Measurements from ENCODE around the gene ZNF575.
"Not testable (repeated sequence)": the region's sequence is repeated elsewhere in the genome, so short reads cannot be mapped to it uniquely, and the experiment has no call there.

The ZNF575 gene

DNA sequence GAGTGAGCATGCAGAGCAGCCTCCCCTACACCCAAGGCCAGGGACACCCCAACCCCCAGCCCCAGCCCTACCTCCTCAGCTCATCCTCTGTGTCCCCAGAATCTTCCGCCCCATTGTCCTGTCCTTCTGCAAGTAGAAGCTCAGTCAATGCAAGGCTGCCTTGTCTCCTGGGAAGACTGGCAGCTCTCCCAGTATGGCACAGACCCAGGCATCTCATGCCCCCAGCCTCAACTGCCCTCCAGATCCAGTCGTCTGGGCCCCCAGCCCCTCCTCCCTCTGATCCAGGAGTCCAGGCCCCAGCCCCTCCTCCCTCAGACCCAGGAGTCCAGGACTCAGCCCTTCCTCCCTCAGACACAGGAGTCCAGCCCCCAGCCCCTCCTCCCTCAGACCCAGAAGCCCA is 13.0 kb downstream of the ZNF575 start:
- no peak for DNase-seq

DNA sequence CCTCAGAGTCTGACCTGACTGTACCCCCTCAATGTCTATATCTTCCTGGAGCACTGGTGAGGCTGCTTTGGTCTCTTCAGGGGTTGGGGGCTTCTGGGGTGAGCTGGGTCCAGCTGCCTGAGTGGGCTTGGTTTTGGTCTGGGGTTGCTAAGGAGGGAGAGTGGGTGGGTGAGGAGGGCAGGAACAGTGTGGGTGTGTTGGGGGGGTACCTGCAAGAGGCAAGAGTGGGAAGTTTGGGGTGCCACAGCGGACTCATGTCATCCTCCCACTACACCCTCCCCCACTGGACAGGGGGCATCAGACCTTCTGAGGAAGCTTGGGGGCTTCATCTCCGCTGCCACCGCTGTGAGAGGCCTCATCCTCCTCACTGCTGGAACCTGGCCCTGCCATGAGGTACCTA is 13.6 kb downstream of the ZNF575 start:
- DNase-seq: no peak

DNA sequence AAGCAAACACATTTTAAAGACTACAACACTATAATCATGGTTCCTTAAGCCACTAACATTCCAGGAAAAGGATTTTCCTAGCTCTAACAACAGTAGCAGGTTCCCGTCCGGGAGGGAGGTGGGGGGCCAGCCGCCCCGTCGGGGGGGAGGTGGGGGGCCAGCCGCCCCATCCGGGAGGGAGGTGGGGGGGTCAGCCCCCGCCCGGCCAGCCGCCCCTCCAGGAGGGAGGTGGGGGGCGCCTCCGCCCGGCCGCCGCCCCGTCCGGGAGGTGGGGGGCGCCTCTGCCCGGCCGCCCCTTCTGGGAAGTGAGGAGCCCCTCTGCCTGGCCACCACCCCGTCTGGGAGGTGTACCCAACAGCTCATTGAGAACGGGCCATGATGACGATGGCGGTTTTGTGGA is 14.9 kb downstream of the ZNF575 start:
- DNase-seq: not testable (repeated sequence)

DNA sequence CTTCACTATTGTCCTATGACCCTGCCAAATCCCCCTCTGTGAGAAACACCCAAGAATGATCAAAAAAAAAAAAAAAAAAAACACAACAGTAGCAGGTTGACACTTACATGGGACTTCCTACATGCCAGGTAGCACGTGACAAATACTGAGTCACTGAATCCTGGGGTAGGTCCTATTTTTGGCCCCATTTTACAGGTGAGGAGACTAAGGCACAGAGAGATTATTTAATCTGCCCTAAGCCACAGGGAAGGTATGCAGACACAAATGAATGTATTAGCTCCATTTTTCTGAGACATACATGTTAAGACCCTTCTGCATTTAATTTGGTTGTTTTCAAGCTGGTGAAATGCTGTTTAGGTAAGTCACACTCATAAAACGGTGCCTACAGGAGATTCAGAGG is 15.7 kb downstream of the ZNF575 start:
- no peak for DNase-seq

DNA sequence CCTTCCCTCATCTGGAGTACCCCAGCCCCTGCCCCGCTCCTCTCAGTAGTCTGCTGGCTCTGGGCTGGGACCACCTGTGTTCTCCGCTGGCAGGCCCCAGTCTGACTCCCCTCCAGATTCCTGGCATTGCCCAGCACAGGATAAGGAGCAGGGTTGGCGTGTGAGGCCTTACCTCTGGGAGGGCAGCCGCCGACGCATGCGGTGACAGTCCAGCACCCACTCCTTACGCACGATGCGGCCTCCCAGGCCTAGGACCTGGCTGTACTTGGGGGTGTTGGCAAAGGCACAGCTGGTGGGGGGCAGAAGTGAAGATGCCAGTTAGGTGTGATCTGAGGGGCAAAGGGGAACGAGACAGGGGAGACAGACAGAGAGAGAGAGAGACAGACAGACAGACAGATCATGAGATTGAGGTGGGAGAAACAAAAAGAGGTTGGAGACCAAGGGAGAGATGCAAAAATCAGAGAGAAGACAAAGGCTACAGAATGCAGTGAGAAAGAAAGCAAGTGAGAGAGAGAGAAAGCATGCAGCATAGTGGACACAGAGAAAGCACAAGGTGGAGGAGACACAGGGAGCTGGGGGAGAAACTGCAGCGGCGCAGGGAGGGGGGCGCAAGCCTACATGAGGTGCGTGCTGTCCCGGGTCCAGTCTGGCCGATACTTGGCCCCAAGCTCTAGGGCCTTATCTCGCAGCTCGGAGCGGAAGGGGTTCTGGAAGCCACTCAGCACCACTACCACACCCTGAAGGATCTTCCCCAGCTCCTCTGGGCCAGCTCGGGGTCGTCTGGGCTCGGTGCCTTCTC is 18.6 kb downstream of the ZNF575 start:
- no peak for DNase-seq

DNA sequence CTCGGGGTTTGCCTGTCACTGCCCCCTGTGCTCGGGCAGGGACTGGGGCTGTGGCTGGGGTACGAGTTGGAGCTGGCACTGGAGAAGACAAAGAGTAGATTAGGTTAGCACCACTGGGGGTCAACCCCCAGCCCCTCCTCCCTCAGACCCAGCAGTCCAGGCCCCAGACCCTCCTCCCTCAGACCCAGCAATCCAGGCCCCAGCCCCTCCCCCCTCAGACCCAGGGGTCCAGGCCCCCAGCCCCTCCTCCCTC is 19.1 kb downstream of the ZNF575 start:
- no peak for DNase-seq

DNA sequence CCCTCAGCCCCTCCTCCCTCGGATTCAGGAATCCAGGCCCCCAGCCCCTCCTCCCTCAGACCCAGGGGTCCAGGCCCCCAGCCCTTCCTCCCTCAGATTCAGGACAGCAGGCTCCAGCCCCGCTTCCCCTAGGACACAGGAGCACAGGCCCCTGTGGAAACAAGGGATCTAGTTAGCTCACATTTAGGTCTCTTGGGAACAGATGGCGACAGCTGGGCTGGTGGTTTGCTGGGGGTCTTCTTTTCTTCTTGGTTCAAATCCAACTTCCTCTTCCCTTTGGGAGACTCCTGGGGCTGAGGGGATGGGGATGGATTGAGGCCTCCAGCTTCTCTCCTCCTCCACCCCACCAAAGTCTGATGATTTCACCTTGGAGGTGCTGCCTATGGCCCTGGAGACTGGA is 19.6 kb downstream of the ZNF575 start:
- DNase-seq: no peak

DNA sequence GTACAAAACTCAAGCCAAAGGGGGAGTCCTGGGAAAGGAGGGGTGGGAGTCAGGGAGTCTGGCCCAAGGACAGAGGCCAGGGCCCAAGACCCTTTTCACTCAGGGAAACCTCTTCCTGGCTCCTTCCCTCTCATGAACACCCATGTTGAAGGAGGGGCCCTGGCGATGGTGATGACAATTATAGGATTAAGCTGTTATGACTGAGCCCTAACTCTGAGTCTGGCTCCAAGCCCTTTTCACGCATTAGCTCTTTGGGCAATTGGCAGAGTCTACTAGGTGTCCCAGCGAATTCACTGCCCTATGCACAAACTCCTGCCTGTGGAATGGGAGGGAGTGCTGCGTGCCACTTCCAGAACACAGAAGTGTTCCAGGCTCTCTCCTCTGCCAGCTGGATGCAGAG is 20.7 kb downstream of the ZNF575 start:
- DNase-seq: no peak

DNA sequence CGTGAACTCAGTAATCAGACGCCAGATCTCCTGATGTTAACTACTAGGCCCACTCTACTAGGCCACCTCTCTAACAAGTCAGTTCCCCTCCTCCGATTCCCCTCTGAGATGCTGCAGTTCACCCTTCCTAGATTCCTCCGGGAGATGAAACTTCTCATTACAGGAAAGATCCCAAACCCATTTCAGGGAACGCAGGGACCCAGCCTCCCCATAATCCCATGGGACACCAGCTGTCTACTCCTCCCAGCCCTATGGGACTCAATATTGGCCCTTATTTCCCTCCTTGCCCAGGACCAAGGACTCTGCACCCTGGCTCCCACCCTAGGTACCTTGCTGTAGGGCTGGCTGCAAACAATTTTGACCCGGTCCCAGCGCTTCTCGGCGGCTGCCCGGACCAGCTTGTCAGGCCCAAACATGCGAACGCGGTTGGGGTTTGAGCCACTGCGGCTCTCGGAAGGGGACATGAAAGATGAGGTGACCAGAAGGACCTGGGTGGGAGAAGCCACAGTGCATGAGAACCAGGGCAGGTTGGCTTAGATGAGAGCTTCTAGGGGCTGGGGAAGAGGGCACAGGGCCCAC is 21.4 kb downstream of the ZNF575 start:
- no peak for DNase-seq

DNA sequence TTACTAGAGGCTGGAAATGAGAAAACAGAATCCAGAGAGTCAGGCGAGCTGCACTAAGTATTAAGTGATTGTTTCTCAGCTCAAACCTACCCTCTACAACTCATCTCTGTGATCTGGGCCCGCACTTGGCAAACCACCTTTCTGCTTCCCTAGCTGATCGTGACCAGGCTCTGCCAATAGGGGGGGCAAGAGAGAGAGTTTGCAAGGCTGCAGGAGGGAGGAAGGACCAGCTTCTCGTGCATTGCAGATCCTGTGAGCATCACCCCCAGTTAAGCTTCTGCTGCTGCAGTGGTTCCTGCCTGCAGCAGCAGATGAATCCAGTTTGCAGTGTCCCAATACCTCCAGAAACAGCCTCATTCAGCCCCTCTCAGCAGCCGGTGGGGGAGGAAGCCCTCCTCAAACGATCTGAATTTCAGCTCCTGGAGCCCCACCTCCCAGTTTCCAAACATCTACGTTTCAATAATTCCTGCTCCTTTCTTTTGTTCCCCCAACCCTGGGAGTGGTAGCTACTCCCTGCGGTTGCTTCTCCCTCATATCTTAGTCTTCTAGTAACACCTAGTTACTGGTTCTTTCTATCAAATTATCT is 22.3 kb downstream of the ZNF575 start:
- DNase-seq: peak; percentile 83 to 86

DNA sequence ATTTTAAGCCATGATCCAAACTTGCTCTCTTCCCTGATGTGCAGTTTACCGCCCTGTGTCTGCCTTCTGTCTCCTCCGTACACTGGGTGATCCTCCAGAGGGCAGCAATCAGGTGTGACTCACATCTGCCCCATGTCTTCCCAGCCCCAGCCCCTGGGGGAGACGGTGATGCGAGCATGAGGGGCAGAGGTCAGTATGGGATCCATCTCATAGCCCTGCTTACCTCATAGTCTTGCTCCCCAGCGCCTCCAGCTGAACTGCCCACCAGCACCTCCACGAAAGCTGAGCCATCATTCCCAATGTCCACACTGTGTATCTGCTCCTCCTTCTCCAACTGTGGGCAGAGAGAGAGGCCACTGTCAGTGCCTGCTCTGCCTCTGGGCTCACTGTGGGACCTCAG is 27.7 kb downstream of the ZNF575 start:
- DNase-seq: no peak

DNA sequence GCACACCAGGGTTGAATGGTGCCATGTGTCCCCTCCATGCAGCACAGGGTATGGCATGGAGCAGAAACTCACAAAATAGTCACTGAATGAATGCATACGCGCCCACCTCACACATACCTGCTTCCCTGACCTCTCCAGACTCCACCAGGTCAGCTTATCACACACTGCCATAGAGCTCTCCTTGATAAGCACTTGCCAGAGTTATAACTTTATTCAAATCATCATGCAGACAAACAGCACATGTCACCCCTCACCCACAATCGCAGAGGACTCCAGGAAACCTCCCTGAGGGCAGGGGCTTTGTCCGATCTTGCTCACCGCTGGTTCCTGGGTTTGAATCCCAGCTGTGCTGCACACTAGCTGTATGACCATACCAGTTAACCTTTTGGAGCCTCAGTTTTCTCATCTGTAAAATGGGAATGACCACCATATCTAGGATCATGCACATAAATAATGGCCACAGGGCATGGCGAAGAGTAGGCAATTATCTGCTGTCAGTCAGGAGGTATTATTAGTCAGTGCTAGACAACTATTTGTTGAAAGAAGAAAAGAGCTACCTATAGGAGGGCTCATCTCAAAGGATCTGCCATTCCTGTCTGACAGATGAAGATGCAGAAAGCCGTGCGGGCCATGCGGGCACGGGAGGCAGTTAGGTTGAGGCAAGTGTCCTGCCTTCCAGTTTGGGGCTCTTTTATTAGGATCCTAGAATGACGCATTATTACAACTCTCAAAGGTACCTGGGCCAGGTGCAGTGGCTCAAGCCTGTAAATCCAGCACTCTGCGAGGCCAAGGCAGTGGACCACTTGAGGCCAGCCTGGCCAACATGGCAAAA is 28.4 kb downstream of the ZNF575 start:
- DNase-seq: no peak

DNA sequence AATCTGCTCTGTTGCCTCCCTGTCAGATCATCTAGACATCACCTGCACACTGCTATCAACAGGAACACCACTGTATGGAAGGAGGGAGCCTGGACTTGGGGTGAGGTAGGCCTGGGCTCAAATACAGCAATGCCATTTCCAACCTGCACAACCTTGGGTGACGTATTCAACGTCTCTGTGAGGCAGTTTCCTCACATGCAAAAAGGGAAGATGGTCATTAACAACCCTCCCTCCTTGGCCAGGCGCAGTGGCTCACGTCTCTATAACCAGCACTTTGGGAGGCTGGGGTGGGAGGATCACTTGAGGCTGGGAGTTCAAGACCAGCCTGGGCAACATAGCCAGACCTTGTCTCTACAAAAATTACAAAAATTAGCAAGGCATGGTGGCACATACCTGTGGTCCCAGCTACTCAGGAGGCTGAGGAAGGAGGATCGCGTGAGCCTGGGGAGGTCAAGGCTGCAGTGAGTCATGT is 29.3 kb downstream of the ZNF575 start:
- no peak for DNase-seq

DNA sequence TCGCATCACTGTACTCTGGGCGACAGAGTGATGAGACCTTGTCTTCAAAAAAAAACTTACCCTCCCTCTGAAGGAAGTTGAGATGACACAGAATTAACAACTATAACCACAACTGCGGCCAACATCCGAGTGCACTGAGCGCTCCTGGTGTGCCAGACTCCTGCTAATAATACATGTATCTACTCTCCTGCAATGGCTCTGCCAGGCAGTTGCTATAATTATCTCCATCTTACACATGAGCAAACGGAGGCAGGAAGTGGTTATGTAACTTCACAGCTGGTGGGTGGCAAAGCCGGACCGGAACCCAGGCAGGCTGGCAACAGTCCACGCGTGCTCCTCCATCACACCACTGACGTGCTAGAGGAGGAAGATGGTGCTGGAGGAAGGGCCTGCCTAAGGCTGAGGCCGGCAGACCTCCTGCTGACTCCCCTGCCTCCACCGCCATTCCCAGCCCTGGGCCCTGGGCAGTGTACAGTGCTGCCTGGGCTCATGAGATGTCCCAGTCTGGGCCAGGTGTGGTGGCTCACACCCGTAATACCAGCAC is 29.8 kb downstream of the ZNF575 start:
- peak; percentile 64 to 68 for DNase-seq

DNA sequence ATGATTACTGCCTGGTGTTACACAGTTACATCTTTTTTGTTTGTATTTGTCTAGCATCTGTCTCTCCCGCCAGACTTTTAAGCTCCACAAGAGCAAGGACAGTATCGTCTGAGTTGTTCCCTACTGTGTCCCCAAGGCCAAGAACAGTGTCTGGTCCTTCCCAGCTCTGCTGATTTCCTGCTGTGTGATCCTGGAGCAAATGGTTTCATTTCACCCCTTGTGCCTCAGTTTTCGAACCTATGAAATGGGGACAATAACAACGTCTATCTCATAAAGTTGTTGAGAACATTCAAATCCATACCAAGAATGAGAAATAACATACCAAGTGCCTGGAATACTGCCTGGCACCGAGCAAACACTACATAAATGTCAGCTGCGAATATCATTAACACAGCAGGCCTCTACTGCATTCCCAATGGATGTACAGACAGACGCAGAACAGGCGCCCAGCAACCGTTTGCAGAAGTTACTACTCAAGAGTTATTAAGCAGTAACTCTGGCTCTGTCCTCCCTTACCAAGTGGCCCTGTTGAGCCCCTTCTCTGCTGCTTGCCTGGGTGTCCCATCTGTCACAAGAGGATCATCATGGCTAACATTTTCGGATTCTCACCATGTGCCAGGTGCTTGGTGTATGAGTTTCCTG is 30.9 kb downstream of the ZNF575 start:
- DNase-seq: no peak

DNA sequence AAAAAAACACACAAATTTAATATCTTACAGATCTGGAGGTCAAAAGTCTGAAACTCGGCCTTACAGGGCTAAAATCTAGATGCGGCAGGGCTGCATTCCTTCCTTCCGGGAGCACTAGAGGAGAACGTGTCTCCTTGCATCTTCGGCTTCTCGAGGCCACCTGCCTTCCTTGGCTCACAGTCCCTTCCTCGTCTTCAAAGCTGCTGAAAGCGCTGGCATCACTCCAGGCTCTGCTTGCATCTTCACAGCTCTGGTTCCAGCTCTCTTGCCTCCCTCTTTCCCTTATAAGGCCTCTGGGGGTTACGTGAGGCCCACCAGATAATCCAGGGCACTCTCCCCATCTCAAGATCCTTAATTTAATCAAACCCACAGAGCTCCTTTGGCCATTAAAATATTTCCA is 31.8 kb downstream of the ZNF575 start:
- DNase-seq: no peak

DNA sequence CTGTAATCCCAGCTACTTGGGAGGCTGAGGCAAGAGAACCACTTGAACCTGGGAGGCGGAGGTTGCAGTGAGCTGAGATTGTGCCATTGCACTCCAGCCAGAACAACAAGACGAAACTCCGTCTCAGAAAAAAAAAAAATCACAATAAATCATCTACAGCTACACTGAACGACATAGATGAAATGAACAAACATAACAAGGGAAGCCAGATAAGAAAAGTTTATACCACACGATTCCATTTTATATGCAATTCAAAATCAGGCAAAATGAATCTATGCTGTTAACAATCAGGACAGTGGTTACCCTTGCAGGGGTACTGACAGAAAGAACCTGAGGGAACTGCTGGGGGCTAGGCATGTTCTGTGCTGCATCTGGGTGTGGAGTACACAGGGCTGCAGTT is 36.7 kb downstream of the ZNF575 start:
- no peak for DNase-seq

DNA sequence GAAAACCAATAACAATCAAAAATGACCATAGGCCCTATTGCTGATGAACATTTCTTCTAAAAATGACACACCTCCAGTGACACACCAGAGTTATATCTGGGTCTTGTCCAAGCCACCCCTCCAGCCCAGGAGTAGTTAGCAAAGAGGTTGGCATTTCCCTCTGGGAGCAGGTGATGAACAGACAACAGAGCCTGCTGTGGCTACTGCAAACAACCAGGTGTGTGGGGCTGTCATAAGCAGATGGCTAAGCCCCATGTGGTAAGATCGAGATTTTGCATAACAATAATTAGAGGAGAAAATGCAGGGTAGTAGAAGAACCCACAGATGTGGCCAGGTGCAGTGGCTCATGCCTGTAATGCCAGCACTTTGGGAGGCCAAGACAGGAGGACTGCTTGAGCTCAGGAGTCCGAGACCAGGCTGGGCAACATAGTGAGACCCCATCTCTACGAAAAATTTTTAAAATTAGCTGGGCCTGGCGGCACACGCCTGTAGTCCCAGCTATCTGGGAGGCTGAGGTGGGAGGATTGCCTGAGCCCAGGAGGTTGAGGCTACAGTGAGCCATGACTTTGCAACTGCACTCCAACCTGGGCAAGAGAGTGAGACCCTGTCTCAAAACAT is 37.3 kb downstream of the ZNF575 start:
- no peak for DNase-seq

DNA sequence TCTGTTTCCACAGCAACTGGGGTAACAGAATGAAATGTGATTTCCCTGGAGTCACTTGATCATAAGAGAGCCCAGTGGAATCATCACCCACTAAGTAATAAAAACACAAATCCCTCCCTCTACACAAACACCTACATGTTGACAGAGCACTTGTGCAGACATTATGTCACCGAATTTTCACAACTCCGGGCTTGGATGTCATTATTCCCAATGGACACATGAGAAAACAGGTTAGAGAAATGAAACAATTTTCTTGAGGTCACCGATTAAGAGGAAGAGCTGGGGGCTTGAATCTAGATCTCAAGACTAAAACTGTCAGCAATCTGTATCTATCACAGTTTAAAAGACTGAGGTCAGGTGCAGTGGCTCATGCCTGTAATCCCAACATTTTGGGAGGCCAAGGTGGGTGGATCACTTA is 39.2 kb downstream of the ZNF575 start:
- no peak for DNase-seq

DNA sequence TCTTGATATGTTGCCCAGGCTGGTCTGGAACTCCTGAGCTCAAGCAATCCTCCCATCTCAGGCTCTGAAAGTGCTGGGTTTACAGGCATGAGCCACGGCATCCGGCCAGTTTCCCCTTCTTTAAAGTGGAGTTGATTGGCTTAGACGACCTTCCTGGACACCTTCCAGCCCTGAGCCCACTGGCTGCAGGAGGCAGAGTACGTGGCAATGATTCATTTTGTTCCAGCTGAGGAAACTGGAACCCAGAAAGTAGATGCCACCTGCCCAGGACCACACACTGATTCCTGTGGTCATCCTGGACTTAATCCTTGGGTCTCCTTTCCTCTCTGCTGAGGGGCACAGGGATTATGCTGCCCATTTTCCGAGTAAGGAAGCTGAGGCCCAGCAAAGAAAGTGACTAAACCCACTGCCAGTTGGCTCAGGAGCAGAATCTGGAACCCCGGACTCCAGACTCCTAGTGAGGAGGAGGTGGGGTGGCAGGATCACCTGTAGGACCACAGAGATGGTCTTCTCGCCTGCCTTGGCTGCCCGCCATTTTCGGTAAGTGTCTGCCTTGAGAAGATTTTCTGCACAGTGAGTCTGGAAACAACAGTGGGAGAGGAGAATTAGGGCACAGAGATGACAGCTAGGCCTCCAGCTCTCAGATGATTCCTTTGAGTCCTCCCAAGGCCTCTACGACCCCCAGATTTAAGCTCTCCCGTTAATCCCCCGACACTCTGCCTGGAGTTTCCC is 41.6 kb downstream of the ZNF575 start:
- DNase-seq: no peak

DNA sequence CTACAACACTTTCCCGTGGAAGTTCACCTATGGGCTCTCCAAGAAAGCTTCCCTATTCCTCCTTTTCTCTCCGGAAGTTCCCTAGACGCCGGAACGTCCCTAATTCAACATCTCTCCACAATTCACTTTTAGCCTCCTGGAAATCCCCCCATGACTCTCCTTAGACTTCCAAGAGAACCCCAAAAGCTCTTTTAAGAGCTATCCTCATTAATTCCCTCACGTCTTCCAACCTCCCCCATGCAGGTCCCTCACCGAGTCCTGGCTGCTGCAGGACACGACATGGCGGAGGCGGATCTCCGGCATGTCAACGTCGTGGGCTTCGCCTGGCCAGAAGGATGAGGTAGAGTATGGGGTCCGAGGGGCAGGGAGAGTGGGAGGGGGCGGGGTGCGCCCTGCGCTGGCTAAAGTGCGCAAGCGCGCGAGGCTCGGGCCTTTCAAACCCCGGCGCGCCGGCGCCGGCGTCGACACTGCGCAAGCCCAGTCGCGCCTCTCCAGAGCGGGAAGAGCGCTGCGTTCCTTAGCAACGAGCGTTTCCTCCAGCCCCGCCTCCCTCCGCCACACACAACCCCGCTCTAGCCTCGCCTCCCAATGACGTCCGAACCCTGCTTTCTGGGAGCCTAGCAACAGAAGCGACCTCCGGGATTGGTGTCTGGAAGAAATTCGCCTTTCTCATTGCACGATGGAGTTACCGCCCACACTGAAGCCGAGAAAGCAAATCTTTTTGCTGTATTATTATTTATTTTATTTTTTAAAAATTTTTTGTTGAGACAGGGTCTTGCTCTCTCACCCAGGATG is 42.4 kb downstream of the ZNF575 start, which contains the start of the genes PINLYP and XRCC1:
TSS of gene PINLYP (plus strand) at position 646 of the 795 bp plus-strand sequence. CDS start 1,391 bp downstream, outside the sequence.
TSS of gene XRCC1 (minus strand) at position 372 of the 795 bp plus-strand sequence. CDS start at position 303, 69 bp downstream.
- peak; percentile 97 for DNase-seq
